ENCODE measurements around the gene LRRC15.

The LRRC15 gene

DNA sequence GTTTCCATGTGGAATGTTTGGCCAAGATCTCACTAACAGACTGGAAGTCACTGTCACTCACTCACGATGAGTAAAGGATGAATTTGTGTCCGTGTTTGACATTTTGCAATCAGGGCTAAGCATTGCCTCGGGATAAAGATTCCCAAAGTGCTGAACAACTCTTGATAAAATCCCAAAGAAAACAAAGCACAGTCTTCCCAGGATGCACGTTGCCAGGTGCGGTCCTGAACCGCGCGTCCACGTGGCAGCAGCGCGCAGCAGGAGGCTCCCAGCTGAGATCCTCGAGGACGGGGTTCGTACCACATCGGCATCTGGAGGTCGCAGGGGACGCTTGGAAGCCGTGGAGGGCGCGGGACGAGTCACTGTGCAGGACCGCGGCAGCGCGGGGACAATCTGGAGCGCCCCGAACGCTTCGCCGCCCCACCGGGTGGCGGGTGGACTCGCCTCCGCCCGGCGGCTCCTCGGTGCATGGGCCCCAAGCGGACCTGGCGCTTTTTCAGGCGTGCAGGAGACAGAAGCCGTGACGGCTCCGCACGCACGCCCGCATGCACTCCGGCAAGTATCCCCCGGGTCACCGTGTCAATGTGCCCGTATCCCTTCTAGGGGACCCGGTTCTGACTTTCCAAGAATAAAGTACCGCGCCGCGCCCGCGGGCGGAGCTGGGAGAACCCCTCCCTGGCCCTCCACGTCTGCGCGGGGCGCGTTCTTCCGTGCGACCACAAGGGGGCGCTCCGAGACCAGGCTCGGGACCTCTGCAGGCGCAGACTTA is 36.1 kb downstream of the LRRC15 start:
- TF ChIP-seq, protein P1, sequence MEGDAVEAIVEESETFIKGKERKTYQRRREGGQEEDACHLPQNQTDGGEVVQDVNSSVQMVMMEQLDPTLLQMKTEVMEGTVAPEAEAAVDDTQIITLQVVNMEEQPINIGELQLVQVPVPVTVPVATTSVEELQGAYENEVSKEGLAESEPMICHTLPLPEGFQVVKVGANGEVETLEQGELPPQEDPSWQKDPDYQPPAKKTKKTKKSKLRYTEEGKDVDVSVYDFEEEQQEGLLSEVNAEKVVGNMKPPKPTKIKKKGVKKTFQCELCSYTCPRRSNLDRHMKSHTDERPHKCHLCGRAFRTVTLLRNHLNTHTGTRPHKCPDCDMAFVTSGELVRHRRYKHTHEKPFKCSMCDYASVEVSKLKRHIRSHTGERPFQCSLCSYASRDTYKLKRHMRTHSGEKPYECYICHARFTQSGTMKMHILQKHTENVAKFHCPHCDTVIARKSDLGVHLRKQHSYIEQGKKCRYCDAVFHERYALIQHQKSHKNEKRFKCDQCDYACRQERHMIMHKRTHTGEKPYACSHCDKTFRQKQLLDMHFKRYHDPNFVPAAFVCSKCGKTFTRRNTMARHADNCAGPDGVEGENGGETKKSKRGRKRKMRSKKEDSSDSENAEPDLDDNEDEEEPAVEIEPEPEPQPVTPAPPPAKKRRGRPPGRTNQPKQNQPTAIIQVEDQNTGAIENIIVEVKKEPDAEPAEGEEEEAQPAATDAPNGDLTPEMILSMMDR (conservative IDR thresholded peaks at IDR 0.05; ENCODE audit: control insufficient read depth, insufficient read depth, low read depth, low read length): peak; percentile 82
- H3K4me3 ChIP-seq (ENCODE audit: control insufficient read depth, low read depth, low read length): peak overlapping the region; percentile 51
- DNase-seq (ENCODE audit: low read depth): peak; percentile 79

DNA sequence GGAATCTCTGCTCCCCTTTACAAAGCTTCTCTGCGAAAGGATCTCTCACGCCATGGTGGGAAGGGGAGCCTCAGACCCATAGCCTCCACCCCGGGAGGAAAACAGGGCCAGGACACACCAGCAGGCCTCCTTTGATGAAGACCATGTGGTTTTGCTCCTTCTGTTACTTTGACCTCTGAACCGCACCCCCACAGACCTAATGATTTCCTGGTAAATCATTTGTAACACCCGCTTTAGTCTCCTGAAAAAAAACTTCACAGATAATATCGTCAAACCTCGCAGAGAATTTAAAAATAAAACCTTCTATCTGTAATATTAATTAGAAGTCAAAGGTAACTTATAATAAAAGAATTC is 36.7 kb downstream of the LRRC15 start:
- no peak overlapping the region for H3K4me3 ChIP-seq (ENCODE audit: control insufficient read depth, low read depth, low read length)
- TF ChIP-seq, protein P1 (conservative IDR thresholded peaks at IDR 0.05; ENCODE audit: control insufficient read depth, insufficient read depth, low read depth, low read length): no peak
- DNase-seq (ENCODE audit: low read depth): no peak

GRCh38 chr3:194330579-194330978 is 39.0 kb downstream of the LRRC15 start:
- DNase-seq (ENCODE audit: low read depth): peak; percentile 72
- TF ChIP-seq, protein P1 (conservative IDR thresholded peaks at IDR 0.05; ENCODE audit: control insufficient read depth, insufficient read depth, low read depth, low read length): no peak

GRCh38 chr3:194330160-194330559 is 39.4 kb downstream of the LRRC15 start:
- TF ChIP-seq, protein P1 (conservative IDR thresholded peaks at IDR 0.05; ENCODE audit: control insufficient read depth, insufficient read depth, low read depth, low read length): no peak
- no peak overlapping the region for H3K4me3 ChIP-seq (ENCODE audit: control insufficient read depth, low read depth, low read length)
- no peak for DNase-seq (ENCODE audit: low read depth)

More at GRCh38 chr3:194330579-194330978, 39.0 kb downstream of the LRRC15 start:
- no peak overlapping the region for H3K4me3 ChIP-seq (ENCODE audit: control insufficient read depth, low read depth, low read length)

- H3K4me3 ChIP-seq (ENCODE audit: control insufficient read depth, low read depth, low read length): no peak overlapping the region
- TF ChIP-seq, protein P1 (conservative IDR thresholded peaks at IDR 0.05; ENCODE audit: control insufficient read depth, insufficient read depth, low read depth, low read length): no peak
- DNase-seq (ENCODE audit: low read depth): no peak
These were observed 40.0 kb downstream of the LRRC15 start for GRCh38 chr3:194329583-194329965.

DNA sequence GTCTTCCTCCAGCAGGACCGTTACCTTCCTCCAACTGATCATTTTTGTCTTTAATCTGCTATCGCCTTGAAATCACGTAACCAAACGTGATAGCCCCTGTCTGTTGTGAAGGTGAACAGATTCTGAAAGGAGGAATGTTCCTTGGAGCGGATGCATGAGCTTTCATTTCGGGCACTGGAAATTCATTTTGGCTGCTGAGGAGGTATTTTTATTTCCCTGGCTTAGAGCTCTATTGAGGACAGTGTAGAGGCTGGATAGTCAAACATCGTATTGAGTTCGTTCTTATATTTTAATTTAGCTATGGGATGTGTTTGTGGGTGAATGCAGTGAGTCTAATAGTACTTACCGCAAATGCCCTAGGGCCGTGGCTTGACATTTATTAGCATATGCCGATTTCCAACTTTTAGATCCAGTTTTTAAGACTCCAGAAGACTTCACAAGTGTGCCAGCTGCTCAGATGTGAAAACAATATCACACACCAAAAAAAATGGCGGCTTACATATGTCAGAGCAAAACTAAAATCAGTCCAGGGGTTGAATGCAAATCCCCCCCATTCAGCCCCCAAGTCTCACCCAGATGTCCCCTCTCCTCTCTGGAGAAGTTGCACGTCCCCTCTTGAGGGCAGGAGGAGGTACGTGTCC is 40.5 kb downstream of the LRRC15 start:
- DNase-seq (ENCODE audit: low read depth): no peak
- no peak overlapping the region for H3K4me3 ChIP-seq (ENCODE audit: control insufficient read depth, low read depth, low read length)
- TF ChIP-seq, protein P1 (conservative IDR thresholded peaks at IDR 0.05; ENCODE audit: control insufficient read depth, insufficient read depth, low read depth, low read length): no peak
